GM23338 (cell line): ENCODE data around the gene CIAO1. TPM values are rescaled to one million over a fixed set of nuclear protein-coding genes. Genes with fewer than 3 reads are reported as not detected.

ENCODE experiments used
- ATAC-seq: fragments of 200-7000 bp; cut with Tn5 transposase; 3 replicates; pipeline ENCODE4 v1.9.1; 2020
- DNase-seq: peaks from one replicate; pipeline ENCODE4 v3.0.0-alpha.2; 2015; ENCODE audit warnings: low spot score
- H2AFZ ChIP-seq: fragments of 200-600 bp; sonication (generic); 2 replicates; pipeline ENCODE4 v1.8.0; 2016; ENCODE audit warnings: antibody characterized with exemption, mild to moderate bottlenecking, moderate library complexity
- H3F3A ChIP-seq: fragments of 200-600 bp; sonication (generic); replicated peaks from 2 replicates; pipeline ENCODE4 v1.8.0; 2017; ENCODE audit warnings: antibody characterized with exemption, mixed run types, low read depth
- H3K27ac ChIP-seq: fragments of 200-600 bp; sonication (generic); 2 replicates; pipeline ENCODE4 v1.6.1; 2016; ENCODE audit warnings: low read depth
- H3K27me3 ChIP-seq: fragments of 200-600 bp; sonication (generic); 2 replicates; pipeline ENCODE4 v1.8.0; 2016; ENCODE audit warnings: mild to moderate bottlenecking, mixed run types, moderate library complexity; ENCODE audit not compliant: insufficient read depth
- H3K36me3 ChIP-seq: fragments of 200-600 bp; sonication (generic); 2 replicates; pipeline ENCODE4 v1.8.0; 2016; ENCODE audit warnings: mild to moderate bottlenecking; ENCODE audit not compliant: insufficient read depth
- H3K4me1 ChIP-seq: fragments of 200-600 bp; sonication (generic); 2 replicates; pipeline ENCODE4 v1.8.0; 2016; ENCODE audit warnings: mild to moderate bottlenecking, moderate library complexity; ENCODE audit not compliant: insufficient read depth
- H3K4me2 ChIP-seq: fragments of 200-600 bp; sonication (generic); 2 replicates; pipeline ENCODE4 v1.7.1; 2017; ENCODE audit warnings: mixed run types
- H3K4me3 ChIP-seq: fragments of 200-600 bp; sonication (generic); 2 replicates; pipeline ENCODE4 v1.6.1; 2016; ENCODE audit warnings: mixed run types
- H3K79me2 ChIP-seq: fragments of 200-600 bp; sonication (generic); replicated peaks from 2 replicates; pipeline ENCODE4 v1.8.0; 2017; ENCODE audit warnings: mild to moderate bottlenecking; ENCODE audit not compliant: insufficient read depth
- H3K9me2 ChIP-seq: fragments of 200-600 bp; sonication (generic); 2 replicates; pipeline ENCODE4 v1.8.0; 2017; ENCODE audit not compliant: insufficient read depth
- H4K20me1 ChIP-seq: fragments of 200-600 bp; sonication (generic); replicated peaks from 2 replicates; pipeline ENCODE4 v1.8.0; 2017; ENCODE audit warnings: mild to moderate bottlenecking; ENCODE audit not compliant: insufficient read depth
- H3K27ac Mint-ChIP-seq: 2 replicates; pipeline ENCODE4 v1.8.0; 2020; ENCODE audit warnings: inconsistent platforms, mild to moderate bottlenecking, moderate library complexity, mixed read lengths
- H3K27me3 Mint-ChIP-seq: 3 replicates; pipeline ENCODE4 v1.8.0; 2022; ENCODE audit warnings: low read depth, mild to moderate bottlenecking, moderate library complexity, mixed read lengths, inconsistent platforms; ENCODE audit not compliant: insufficient read depth, poor library complexity
- H3K36me3 Mint-ChIP-seq: 3 replicates; pipeline ENCODE4 v1.8.0; 2021; ENCODE audit warnings: low read depth, mild to moderate bottlenecking, inconsistent platforms, moderate library complexity, mixed read lengths
- H3K4me1 Mint-ChIP-seq: 3 replicates; pipeline ENCODE4 v1.8.0; 2020; ENCODE audit warnings: mild to moderate bottlenecking, inconsistent platforms, mixed read lengths
- H3K4me3 Mint-ChIP-seq: 3 replicates; pipeline ENCODE4 v1.8.0; 2021; ENCODE audit warnings: moderate library complexity, mild to moderate bottlenecking, inconsistent platforms, mixed read lengths
- H3K9me3 Mint-ChIP-seq: 3 replicates; pipeline ENCODE4 v1.8.0; 2020; ENCODE audit warnings: moderate library complexity, mild to moderate bottlenecking, inconsistent platforms, mixed read lengths
- CREB1 ChIP-seq: fragments of 250-450 bp; sonication (Bioruptor Pico); IDR thresholded peaks from 2 replicates; pipeline ENCODE4 v1.5.0; 2020; ENCODE audit warnings: low read depth, mild to moderate bottlenecking, moderate library complexity
- CTCF ChIP-seq, 2 experiments: fragments of 200-600 bp in 1 of 2; sonication (generic) in 1 of 2; conservative IDR thresholded peaks; 2 replicates each; pipeline versions ENCODE4 v1.5.1 to v1.6.1; 2016 to 2017; ENCODE audit warnings: antibody characterized with exemption in 2 of 2, low read depth in 2 of 2, mild to moderate bottlenecking in 2 of 2, moderate library complexity in 1 of 2
- EZH2phosphoT487 ChIP-seq: fragments of 200-600 bp; sonication (generic); IDR thresholded peaks from one replicate; pipeline ENCODE4 v1.8.1; 2018; ENCODE audit warnings: antibody characterized with exemption; ENCODE audit not compliant: unreplicated experiment
- JUNB ChIP-seq: IDR thresholded peaks from one replicate; pipeline ENCODE4 v1.6.1; 2016; ENCODE audit warnings: antibody characterized with exemption; ENCODE audit not compliant: unreplicated experiment
- POLR2AphosphoS5 ChIP-seq: IDR thresholded peaks from 2 replicates; pipeline ENCODE4 v1.6.1; 2016; ENCODE audit warnings: antibody characterized with exemption, low read depth
- REST ChIP-seq: IDR thresholded peaks from one replicate; pipeline ENCODE4 v1.6.1; 2018; ENCODE audit warnings: antibody characterized with exemption; ENCODE audit not compliant: unreplicated experiment
- ZNF114 ChIP-seq: fragments of 250-450 bp; sonication (Bioruptor Pico); IDR thresholded peaks from 2 replicates; pipeline ENCODE4 v1.5.0; 2020; ENCODE audit warnings: mild to moderate bottlenecking, moderate library complexity
- polyA plus RNA-seq: library from polyadenylated mRNA; unstranded; fragments of >200 nt; fragmentation: Nextera tagmentation; extraction: Ambion mirVana; gene quantifications from 2 replicates; pipeline ENCODE4 v1.2.1, GENCODE V29; 2016
- total RNA-seq: library from RNA; depleted of rRNA; stranded (reverse); fragments of >200 nt; shearing (Covaris generic); gene quantifications from 2 replicates; pipeline ENCODE4 v1.2.3, GENCODE V29; 2014
- TF ChIP-seq, protein P1 (sequence below): IDR thresholded peaks from 2 replicates; pipeline ENCODE4 v1.6.1; 2016; ENCODE audit warnings: antibody characterized with exemption

The CIAO1 gene
- total and polyA plus RNA-seq, 2 experiments from 2014 or later = 48.8 to 119 TPM

GRCh38 chr2:96239745-96240264, 26.2 kb upstream of the CIAO1 start:
- Histone ChIP-seq H4K20me1 (no peaks in the 10 kb centered on the region), H3K9me2 (peaks cover 4% of the 10 kb centered on the region; the same call in 1 of the 2 replicates), H3K27me3 (no peaks in the 10 kb centered on the region), H3K4me3 (no peak overlapping the region), H3K4me2 (no peak overlapping the region), H3K27ac (no peak overlapping the region), H3K4me1 (no peaks in the 10 kb centered on the region; the same call in 1 of the 2 replicates), H3K36me3 (no peaks in the 10 kb centered on the region), H3K79me2 (no peaks in the 10 kb centered on the region), H3F3A (no peaks in the 10 kb centered on the region), H2AFZ (no peak overlapping the region)
- ATAC-seq = no peak
- H3K9me3 Mint-ChIP-seq = no peaks in the 10 kb centered on the region
- peaks cover 15% of the 10 kb centered on the region for H3K4me1 Mint-ChIP-seq
- no peaks in the 10 kb centered on the region for H3K36me3 Mint-ChIP-seq
- H3K27me3 Mint-ChIP-seq = peaks cover 4% of the 10 kb centered on the region
- H3K4me3 Mint-ChIP-seq = no peak overlapping the region
- peak; percentile 23 for DNase-seq
- TF ChIP-seq CREB1 (CRISPR knock-in tag) (no peak), POLR2AphosphoS5 (no peak)
- TF ChIP-seq, protein P1, sequence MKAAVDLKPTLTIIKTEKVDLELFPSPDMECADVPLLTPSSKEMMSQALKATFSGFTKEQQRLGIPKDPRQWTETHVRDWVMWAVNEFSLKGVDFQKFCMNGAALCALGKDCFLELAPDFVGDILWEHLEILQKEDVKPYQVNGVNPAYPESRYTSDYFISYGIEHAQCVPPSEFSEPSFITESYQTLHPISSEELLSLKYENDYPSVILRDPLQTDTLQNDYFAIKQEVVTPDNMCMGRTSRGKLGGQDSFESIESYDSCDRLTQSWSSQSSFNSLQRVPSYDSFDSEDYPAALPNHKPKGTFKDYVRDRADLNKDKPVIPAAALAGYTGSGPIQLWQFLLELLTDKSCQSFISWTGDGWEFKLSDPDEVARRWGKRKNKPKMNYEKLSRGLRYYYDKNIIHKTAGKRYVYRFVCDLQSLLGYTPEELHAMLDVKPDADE = no peak
- H3K27ac Mint-ChIP-seq = peak overlapping the region; percentile 63

DNA sequence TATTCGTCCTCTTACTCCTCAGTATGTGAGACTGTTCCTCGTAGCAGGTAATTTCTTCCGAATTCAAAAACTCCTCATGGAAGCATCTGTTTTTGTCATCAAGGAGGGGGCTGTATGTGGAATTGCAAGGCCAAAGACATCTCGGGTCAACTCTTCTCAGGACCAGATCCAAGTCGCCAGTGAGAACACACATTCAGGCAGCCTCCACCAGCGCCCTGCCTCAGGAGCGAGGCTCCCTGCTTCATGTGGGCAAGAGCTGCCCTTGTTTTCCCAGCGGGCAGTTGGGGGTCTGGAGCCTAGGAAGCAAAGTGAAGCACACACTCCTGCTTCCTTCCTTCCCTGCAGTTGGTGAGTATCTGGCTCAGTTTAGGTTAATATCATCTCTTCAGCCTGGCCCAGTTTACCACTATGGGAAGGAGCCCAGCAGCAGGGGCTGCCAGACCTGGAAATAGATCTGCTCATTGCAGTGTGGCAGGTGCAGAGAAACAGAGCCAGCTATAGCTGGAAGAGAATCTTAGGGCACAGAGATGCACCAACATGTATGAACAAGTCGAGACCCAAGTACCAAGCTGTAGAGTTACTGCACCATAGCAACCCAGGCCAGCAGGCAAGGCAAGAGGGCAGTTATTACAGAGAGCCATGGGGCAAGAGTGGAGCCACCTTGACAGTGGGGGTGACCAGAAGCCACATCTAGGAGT, 25.5 kb upstream of the CIAO1 start:
- no peaks in the 10 kb centered on the region for H3F3A ChIP-seq
- H3K27ac Mint-ChIP-seq = no peak overlapping the region; the same call in 1 of the 2 replicates
- H3K4me1 ChIP-seq = no peaks in the 10 kb centered on the region; the same call in 1 of the 2 replicates
- H3K36me3 Mint-ChIP-seq = no peaks in the 10 kb centered on the region
- H3K4me3 Mint-ChIP-seq = no peak overlapping the region
- peaks cover 4% of the 10 kb centered on the region; the same call in 1 of the 2 replicates for H3K9me2 ChIP-seq
- no peaks in the 10 kb centered on the region for H3K79me2 ChIP-seq
- H3K27ac ChIP-seq = no peak overlapping the region
- peaks cover 4% of the 10 kb centered on the region for H3K27me3 Mint-ChIP-seq
- no peaks in the 10 kb centered on the region for H3K36me3 ChIP-seq
- H3K4me1 Mint-ChIP-seq = peaks cover 15% of the 10 kb centered on the region
- no peak for DNase-seq
- H4K20me1 ChIP-seq = no peaks in the 10 kb centered on the region
- ATAC-seq = no peak
- H3K9me3 Mint-ChIP-seq = no peaks in the 10 kb centered on the region
- H3K27me3 ChIP-seq = no peaks in the 10 kb centered on the region
- H3K4me3 ChIP-seq = no peak overlapping the region
- H2AFZ ChIP-seq = no peak overlapping the region
- H3K4me2 ChIP-seq = no peak overlapping the region
- no peak for TF ChIP-seq CTCF (conservative IDR thresholded peaks at IDR 0.05; ENCODE audit: low read depth in 2 of 2)
- TF ChIP-seq REST = no peak
- no peak for TF ChIP-seq EZH2phosphoT487
- TF ChIP-seq JUNB = no peak
- no peak for TF ChIP-seq ZNF114 (CRISPR knock-in tag)
